HG02981 (cell line): ENCODE results near the gene SMTNL1.

Source experiments
- ATAC-seq: cut with Tn5 transposase; IDR thresholded peaks from one replicate; pipeline ENCODE4 v1.9.1; 2021; ENCODE audit warnings: mild to moderate bottlenecking, moderate library complexity; ENCODE audit not compliant: unreplicated experiment

The SMTNL1 gene

GRCh38 chr11:57586711-57587245, 49.4 kb downstream of the SMTNL1 start:
- no peak for ATAC-seq

- no peak for ATAC-seq
Observed at GRCh38 chr11:57588046-57588710, 50.8 kb downstream of the SMTNL1 start.

- ATAC-seq, result no peak
Observed at GRCh38 chr11:57596266-57596885, 59.0 kb downstream of the SMTNL1 start.

GRCh38 chr11:57597461-57597915, 60.1 kb downstream of the SMTNL1 start, which contains the start of gene SERPING1:
Gene SERPING1, plus strand, starts transcription at chr11:57597685. Its CDS starts 586 bp downstream, at chr11:57598271.
- no peak for ATAC-seq

- no peak for ATAC-seq
Observed at GRCh38 chr11:57597916-57598830, 60.8 kb downstream of the SMTNL1 start.

- no peak for ATAC-seq
Observed at GRCh38 chr11:57598831-57599155, 61.4 kb downstream of the SMTNL1 start.

GRCh38 chr11:57599381-57599780, 62.0 kb downstream of the SMTNL1 start:
- ATAC-seq, result no peak
